Activated naive CD8-positive, alpha-beta T cell treated with anti-CD3 and anti-CD28 coated beads, Interleukin-2, amount 50 U/mL, for 24 hours (primary cell): ENCODE results near the gene EHBP1L1.
A peak's percentile ranks its signal among the peaks of the same experiment; 100 is the strongest.

Experiments used
- ATAC-seq: fragments of 150-1000 bp; cut with Tn5 transposase; one replicate; pipeline ENCODE4 v1.10.0; 2021
- DNase-seq: peaks from one replicate; pipeline ENCODE4 v3.0.0; 2021
- H3K27ac Mint-ChIP-seq: one replicate; pipeline ENCODE4 v1.8.0; 2021; ENCODE audit warnings: mild to moderate bottlenecking, mixed read lengths
- H3K27me3 Mint-ChIP-seq: one replicate; pipeline ENCODE4 v1.8.0; 2021; ENCODE audit warnings: mixed read lengths
- H3K36me3 Mint-ChIP-seq: one replicate; pipeline ENCODE4 v1.8.0; 2021; ENCODE audit warnings: low read depth, mixed read lengths
- H3K4me1 Mint-ChIP-seq: one replicate; pipeline ENCODE4 v1.8.0; 2021; ENCODE audit warnings: mixed read lengths
- H3K4me3 Mint-ChIP-seq: one replicate; pipeline ENCODE4 v1.8.0; 2021; ENCODE audit warnings: mild to moderate bottlenecking, moderate library complexity, mixed read lengths
- H3K9me3 Mint-ChIP-seq: one replicate; pipeline ENCODE4 v1.8.0; 2021; ENCODE audit warnings: mixed read lengths

Gene EHBP1L1

GRCh38 chr11:65540290-65541092 lies 35.4 kb upstream of the EHBP1L1 start:
- Mint-ChIP-seq H3K4me3 (peak overlapping the region; percentile 78), H3K27ac (peak overlapping the region; percentile 74), H3K27me3 (no peaks in the 10 kb centered on the region), H3K4me1 (peaks cover 24% of the 10 kb centered on the region), H3K36me3 (peaks cover 5% of the 10 kb centered on the region), H3K9me3 (no peaks in the 10 kb centered on the region)
- DNase-seq (peak; percentile 96), ATAC-seq (peak; percentile 87)

- Mint-ChIP-seq H3K4me1 (peaks cover 30% of the 10 kb centered on the region), H3K27ac (peak overlapping the region; percentile 74), H3K4me3 (peak overlapping the region; percentile 78), H3K36me3 (peaks cover 4% of the 10 kb centered on the region), H3K9me3 (no peaks in the 10 kb centered on the region), H3K27me3 (no peaks in the 10 kb centered on the region)
- DNase-seq (no peak), ATAC-seq (no peak)
Observed at GRCh38 chr11:65541093-65541982, 34.5 kb upstream of the EHBP1L1 start.

- Mint-ChIP-seq H3K27ac (no peak overlapping the region), H3K9me3 (no peaks in the 10 kb centered on the region), H3K36me3 (peaks cover 2% of the 10 kb centered on the region), H3K4me1 (peaks cover 38% of the 10 kb centered on the region), H3K27me3 (no peaks in the 10 kb centered on the region), H3K4me3 (no peak overlapping the region)
- ATAC-seq, result no peak
- DNase-seq, result no peak
Observed at GRCh38 chr11:65542738-65543390, 33.0 kb upstream of the EHBP1L1 start.

- ATAC-seq, result no peak
- Mint-ChIP-seq H3K4me1 (peaks cover 48% of the 10 kb centered on the region), H3K4me3 (peak overlapping the region; percentile 61), H3K36me3 (peaks cover 6% of the 10 kb centered on the region), H3K9me3 (no peaks in the 10 kb centered on the region), H3K27me3 (no peaks in the 10 kb centered on the region), H3K27ac (peak overlapping the region; percentile 46)
- no peak for DNase-seq
Observed at GRCh38 chr11:65545853-65546216, 30.0 kb upstream of the EHBP1L1 start.

- peak overlapping the region; percentile 60 for H3K27ac Mint-ChIP-seq
- H3K4me3 Mint-ChIP-seq, result peak overlapping the region; percentile 61
- no peaks in the 10 kb centered on the region for H3K27me3 Mint-ChIP-seq
- peak; percentile 99 for DNase-seq
- H3K4me1 Mint-ChIP-seq, result peaks cover 45% of the 10 kb centered on the region
- no peaks in the 10 kb centered on the region for H3K9me3 Mint-ChIP-seq
- H3K36me3 Mint-ChIP-seq, result peaks cover 6% of the 10 kb centered on the region
- ATAC-seq, result peak; percentile 79
Observed at GRCh38 chr11:65546217-65546958, 29.5 kb upstream of the EHBP1L1 start.

GRCh38 chr11:65547446-65548125 lies 28.3 kb upstream of the EHBP1L1 start:
- Mint-ChIP-seq H3K4me3 (no peak overlapping the region), H3K36me3 (peaks cover 6% of the 10 kb centered on the region), H3K4me1 (peaks cover 49% of the 10 kb centered on the region), H3K27me3 (no peaks in the 10 kb centered on the region), H3K27ac (no peak overlapping the region), H3K9me3 (no peaks in the 10 kb centered on the region)
- DNase-seq (no peak), ATAC-seq (no peak)

GRCh38 chr11:65548395-65548794 lies 27.5 kb upstream of the EHBP1L1 start:
- Mint-ChIP-seq H3K27me3 (no peaks in the 10 kb centered on the region), H3K9me3 (no peaks in the 10 kb centered on the region), H3K36me3 (peaks cover 4% of the 10 kb centered on the region), H3K27ac (peak overlapping the region; percentile 15), H3K4me3 (no peak overlapping the region), H3K4me1 (peaks cover 56% of the 10 kb centered on the region)
- no peak for DNase-seq
- ATAC-seq, result no peak

GRCh38 chr11:65549096-65549495 lies 26.8 kb upstream of the EHBP1L1 start:
- H3K4me1 Mint-ChIP-seq, result peaks cover 57% of the 10 kb centered on the region
- peaks cover 4% of the 10 kb centered on the region for H3K36me3 Mint-ChIP-seq
- H3K9me3 Mint-ChIP-seq, result no peaks in the 10 kb centered on the region
- H3K27me3 Mint-ChIP-seq, result no peaks in the 10 kb centered on the region
- H3K27ac Mint-ChIP-seq, result no peak overlapping the region
- no peak for ATAC-seq
- DNase-seq, result no peak
- H3K4me3 Mint-ChIP-seq, result no peak overlapping the region

- peak overlapping the region; percentile 13 for H3K27ac Mint-ChIP-seq
Observed at GRCh38 chr11:65551572-65552387, 24.1 kb upstream of the EHBP1L1 start.

GRCh38 chr11:65552388-65552951 lies 23.4 kb upstream of the EHBP1L1 start:
- Mint-ChIP-seq H3K27me3 (no peaks in the 10 kb centered on the region), H3K4me3 (no peak overlapping the region), H3K4me1 (peaks cover 66% of the 10 kb centered on the region), H3K36me3 (peaks cover 4% of the 10 kb centered on the region), H3K9me3 (no peaks in the 10 kb centered on the region), H3K27ac (peak overlapping the region; percentile 33)
- ATAC-seq (peak; percentile 1), DNase-seq (no peak)

More at GRCh38 chr11:65551572-65552387, 24.1 kb upstream of the EHBP1L1 start:
- Mint-ChIP-seq H3K27me3 (no peaks in the 10 kb centered on the region), H3K36me3 (peaks cover 4% of the 10 kb centered on the region), H3K4me1 (peaks cover 66% of the 10 kb centered on the region), H3K4me3 (no peak overlapping the region), H3K9me3 (no peaks in the 10 kb centered on the region)
- ATAC-seq, result peak; percentile 48
- peak; percentile 73 for DNase-seq

- peaks cover 60% of the 10 kb centered on the region for H3K4me1 Mint-ChIP-seq
- DNase-seq (peak; percentile 68), ATAC-seq (peak; percentile 25)
- H3K36me3 Mint-ChIP-seq, result peaks cover 4% of the 10 kb centered on the region
- no peak overlapping the region for H3K27ac Mint-ChIP-seq
- H3K4me3 Mint-ChIP-seq, result no peak overlapping the region
- H3K27me3 Mint-ChIP-seq, result no peaks in the 10 kb centered on the region
- no peaks in the 10 kb centered on the region for H3K9me3 Mint-ChIP-seq
Observed at GRCh38 chr11:65553301-65554001, 22.4 kb upstream of the EHBP1L1 start.

GRCh38 chr11:65554057-65554818 lies 21.6 kb upstream of the EHBP1L1 start:
- Mint-ChIP-seq H3K4me3 (peak overlapping the region; percentile 53), H3K27me3 (no peaks in the 10 kb centered on the region), H3K36me3 (peaks cover 4% of the 10 kb centered on the region), H3K27ac (peak overlapping the region; percentile 59), H3K9me3 (no peaks in the 10 kb centered on the region), H3K4me1 (peaks cover 59% of the 10 kb centered on the region)
- DNase-seq (no peak), ATAC-seq (no peak)
